NCI-H82 treated with DMSO at 0.1 percent for 48 hours (cell line): ENCODE data around the gene TCEANC.
A peak's percentile ranks its signal among the peaks of the same experiment; 100 is the strongest.
"Not testable (repeated sequence)": the region's sequence is repeated elsewhere in the genome, so short reads cannot be mapped to it uniquely, and the experiment has no call there.

Experiments
- DNase-seq: peaks from one replicate; lab custom pipeline; 2025; ENCODE audit not compliant: unreplicated experiment; lab: John Stamatoyannopoulos, UW

TCEANC gene

GRCh38 chrX:13655674-13656073, 2.7 kb downstream of the TCEANC start:
- no peak for DNase-seq

GRCh38 chrX:13658602-13659001, 5.7 kb downstream of the TCEANC start:
- DNase-seq, result peak; percentile 23

GRCh38 chrX:13659063-13659462, 6.1 kb downstream of the TCEANC start:
- no peak for DNase-seq

- no peak for DNase-seq
These were observed 8.9 kb downstream of the TCEANC start for GRCh38 chrX:13661735-13662288.

- no peak for DNase-seq
These were observed 9.4 kb downstream of the TCEANC start for GRCh38 chrX:13662355-13662791.

- no peak for DNase-seq
These were observed 11.1 kb downstream of the TCEANC start for GRCh38 chrX:13664020-13664419.

GRCh38 chrX:13666836-13667235, 13.9 kb downstream of the TCEANC start:
- DNase-seq, result no peak

- DNase-seq, result no peak
These were observed 15.0 kb downstream of the TCEANC start for GRCh38 chrX:13667919-13668318.

- DNase-seq, result no peak
These were observed 16.4 kb downstream of the TCEANC start for GRCh38 chrX:13669246-13669737.

GRCh38 chrX:13669755-13670154, 16.8 kb downstream of the TCEANC start:
- DNase-seq, result not testable (repeated sequence)

- DNase-seq, result no peak
These were observed 17.3 kb downstream of the TCEANC start for GRCh38 chrX:13670197-13670596.

- no peak for DNase-seq
These were observed 20.1 kb downstream of the TCEANC start for GRCh38 chrX:13673016-13673415.

GRCh38 chrX:13676885-13677284, 23.9 kb downstream of the TCEANC start:
- DNase-seq, result no peak

- not testable (repeated sequence) for DNase-seq
These were observed 26.8 kb downstream of the TCEANC start for GRCh38 chrX:13679700-13680099.

- no peak for DNase-seq
These were observed 28.7 kb downstream of the TCEANC start for GRCh38 chrX:13681595-13681994.

GRCh38 chrX:13684361-13684760, 31.4 kb downstream of the TCEANC start:
- no peak for DNase-seq

- no peak for DNase-seq
These were observed 32.3 kb downstream of the TCEANC start for GRCh38 chrX:13685126-13685763.

- no peak for DNase-seq
These were observed 34.3 kb downstream of the TCEANC start for GRCh38 chrX:13687203-13687602.

- DNase-seq, result no peak
These were observed 35.5 kb downstream of the TCEANC start for GRCh38 chrX:13688384-13688957.

- peak; percentile 48 for DNase-seq
These were observed 36.2 kb downstream of the TCEANC start, which contains the start of gene RAB9A for GRCh38 chrX:13688958-13689740. RAB9A (plus strand) TSS chrX:13689128; CDS start chrX:13708747, 19,619 bp downstream.

- DNase-seq, result no peak
These were observed 36.8 kb downstream of the TCEANC start for GRCh38 chrX:13689741-13690211.
